Kidney (tissue), 14 donors: ENCODE results near the gene LIX1. TPM values are rescaled to one million over a fixed set of nuclear protein-coding genes. Genes with fewer than 3 reads are reported as not detected.
A peak's percentile ranks its signal among the peaks of the same experiment; 100 is the strongest.

Experiments used
- DNase-seq, 5 donors: peaks; one replicate each; pipeline ENCODE4 v3.0.0-alpha.2; 2013 to 2020
- FAIRE-seq: peaks from 2 replicates; lab custom pipeline; 2012; peaks lifted over from hg19 to GRCh38; lab: Jason Lieb, UNC
- H3K27ac ChIP-seq, 2 donors: one replicate each; pipeline ENCODE4 v1.7.0; 2013; ENCODE audit warnings: low read depth in 2 of 2, low read length in 2 of 2, inconsistent platforms in 1 of 2
- H3K27me3 ChIP-seq: one replicate; pipeline ENCODE4 v1.7.1; 2013; ENCODE audit warnings: low read length, inconsistent platforms; ENCODE audit not compliant: control insufficient read depth, insufficient read depth
- H3K36me3 ChIP-seq, 3 donors: one replicate each; pipeline versions ENCODE4 v1.7.0 to v1.7.1; 2013; ENCODE audit warnings: low read length in 3 of 3, control low read depth in 1 of 3, inconsistent platforms in 1 of 3; ENCODE audit not compliant: insufficient read depth in 3 of 3, control insufficient read depth in 2 of 3
- H3K4me1 ChIP-seq, 3 donors: one replicate each; pipeline versions ENCODE4 v1.7.0 to v1.7.1; 2013; ENCODE audit warnings: low read length in 3 of 3, inconsistent platforms in 1 of 3, low read depth in 1 of 3; ENCODE audit not compliant: control insufficient read depth in 2 of 3, insufficient read depth in 2 of 3
- H3K4me3 ChIP-seq, 3 donors: one replicate each; pipeline versions ENCODE4 v1.7.0 to v1.8.1; 2013; ENCODE audit warnings: low read length in 3 of 3, control low read depth in 1 of 3, inconsistent platforms in 1 of 3
- H3K9ac ChIP-seq, 3 donors: one replicate each; pipeline versions ENCODE4 v1.7.0 to v1.7.1; 2013; ENCODE audit warnings: low read length in 3 of 3, control low read depth in 1 of 3, inconsistent platforms in 1 of 3
- H3K9me3 ChIP-seq, 3 donors: one replicate each; pipeline versions ENCODE4 v1.7.0 to v1.7.1; 2013; ENCODE audit warnings: low read length in 3 of 3, control low read depth in 1 of 3, inconsistent platforms in 1 of 3; ENCODE audit not compliant: control insufficient read depth in 2 of 3, insufficient read depth in 1 of 3
- intact Hi-C: fragments of 100-400 bp; cut with DNase I; formaldehyde crosslinking; loops from one replicate; pipeline ENCODE4 v1.11.1; 2022
- polyA plus RNA-seq: library from polyadenylated mRNA; stranded (reverse); fragments of 350-450 nt; fragmentation: Illumina TruSeq; extraction: RNeasy Lipid Tissue Mini Kit (QIAGEN cat#74804); gene quantifications from one replicate; pipeline ENCODE4 v1.2.3, GENCODE V29; 2014; ENCODE audit warnings: low read depth, low replicate concordance; ENCODE audit not compliant: insufficient read depth
- total RNA-seq: library from RNA; stranded (reverse); fragmentation: NEBNext Ultra II Directional; extraction: Animal tissue kit (Norgen Biotek cat#: 25700); gene quantifications from one replicate; pipeline ENCODE4 v1.2.1, GENCODE V29; 2021
- TF ChIP-seq, protein P1 (sequence below): IDR thresholded peaks from 3 replicates; pipeline ENCODE4 v1.5.1; 2012; ENCODE audit warnings: mild to moderate bottlenecking, moderate library complexity, borderline replicate concordance; ENCODE audit not compliant: insufficient read depth; ENCODE audit errors: extremely low read depth
- donor health status: control.
- donor health status: control.
- donor health status: control.
- donor health status: control.
- donor health status: control.
- donor health status: DM: yes; HTN: yes; CAD: no.
- donor health status: Normal renal cell carcinoma (clear cell type).

Gene LIX1
- total and polyA plus RNA-seq, 2 donors from 2014 or later, result 0.65 to 33.4 TPM

DNA sequence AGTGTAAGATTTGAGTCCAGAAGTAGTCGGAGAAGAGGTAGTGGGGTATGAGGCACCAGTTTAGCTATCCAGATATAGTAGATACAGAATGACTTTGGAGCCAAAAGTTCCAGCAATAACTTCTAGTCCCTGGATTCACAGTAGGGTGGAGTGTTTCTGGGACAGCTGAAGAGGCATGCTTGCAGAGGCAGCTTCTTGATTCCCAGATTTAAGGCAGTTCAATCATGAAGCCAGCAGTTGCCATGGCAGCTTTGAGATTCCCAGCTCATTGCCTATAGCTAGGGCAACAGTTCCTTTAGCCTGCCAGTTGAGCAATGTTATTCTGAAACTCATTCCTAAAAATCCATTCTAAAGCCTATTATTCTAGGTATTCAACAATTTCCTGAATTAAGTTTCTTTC, 79.2 kb downstream of the LIX1 start:
- DNase-seq (no peak), FAIRE-seq (no peak)
- Histone ChIP-seq H3K4me3 (no peak overlapping the region), H3K9ac (no peak overlapping the region), H3K27me3 (no peaks in the 10 kb centered on the region), H3K9me3 (no peaks in the 10 kb centered on the region), H3K27ac (no peak overlapping the region), H3K4me1 (peaks cover 0 to 2% (median 0%) of the 10 kb centered on the region in 3 donors), H3K36me3 (no peaks in the 10 kb centered on the region)
- intact Hi-C loops, result no loop called here
- TF ChIP-seq, protein P1, sequence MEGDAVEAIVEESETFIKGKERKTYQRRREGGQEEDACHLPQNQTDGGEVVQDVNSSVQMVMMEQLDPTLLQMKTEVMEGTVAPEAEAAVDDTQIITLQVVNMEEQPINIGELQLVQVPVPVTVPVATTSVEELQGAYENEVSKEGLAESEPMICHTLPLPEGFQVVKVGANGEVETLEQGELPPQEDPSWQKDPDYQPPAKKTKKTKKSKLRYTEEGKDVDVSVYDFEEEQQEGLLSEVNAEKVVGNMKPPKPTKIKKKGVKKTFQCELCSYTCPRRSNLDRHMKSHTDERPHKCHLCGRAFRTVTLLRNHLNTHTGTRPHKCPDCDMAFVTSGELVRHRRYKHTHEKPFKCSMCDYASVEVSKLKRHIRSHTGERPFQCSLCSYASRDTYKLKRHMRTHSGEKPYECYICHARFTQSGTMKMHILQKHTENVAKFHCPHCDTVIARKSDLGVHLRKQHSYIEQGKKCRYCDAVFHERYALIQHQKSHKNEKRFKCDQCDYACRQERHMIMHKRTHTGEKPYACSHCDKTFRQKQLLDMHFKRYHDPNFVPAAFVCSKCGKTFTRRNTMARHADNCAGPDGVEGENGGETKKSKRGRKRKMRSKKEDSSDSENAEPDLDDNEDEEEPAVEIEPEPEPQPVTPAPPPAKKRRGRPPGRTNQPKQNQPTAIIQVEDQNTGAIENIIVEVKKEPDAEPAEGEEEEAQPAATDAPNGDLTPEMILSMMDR, result no peak

DNA sequence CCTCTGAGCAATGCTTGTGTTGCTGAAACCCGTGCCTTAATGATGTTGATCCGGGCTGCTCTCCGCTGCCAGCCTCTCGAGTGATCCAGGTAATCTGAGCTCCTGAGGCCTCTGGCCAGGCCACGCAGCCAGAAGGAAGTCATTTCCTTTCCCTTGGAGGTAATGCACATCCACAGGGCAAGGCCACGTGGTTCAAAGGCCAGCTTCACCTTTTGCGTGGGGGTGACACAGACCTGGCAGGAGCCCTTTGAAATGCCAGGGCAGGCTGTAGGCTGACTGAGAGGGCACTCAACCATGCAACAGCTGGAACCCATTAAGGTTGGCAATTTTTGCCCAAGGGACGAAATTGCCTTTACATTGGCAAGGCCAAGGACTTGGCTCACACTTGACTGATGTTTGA, 80.4 kb downstream of the LIX1 start:
- intact Hi-C loops, result no loop called here
- DNase-seq, result peak; percentile 69 to 81 (median 69)
- FAIRE-seq, result no peak

DNA sequence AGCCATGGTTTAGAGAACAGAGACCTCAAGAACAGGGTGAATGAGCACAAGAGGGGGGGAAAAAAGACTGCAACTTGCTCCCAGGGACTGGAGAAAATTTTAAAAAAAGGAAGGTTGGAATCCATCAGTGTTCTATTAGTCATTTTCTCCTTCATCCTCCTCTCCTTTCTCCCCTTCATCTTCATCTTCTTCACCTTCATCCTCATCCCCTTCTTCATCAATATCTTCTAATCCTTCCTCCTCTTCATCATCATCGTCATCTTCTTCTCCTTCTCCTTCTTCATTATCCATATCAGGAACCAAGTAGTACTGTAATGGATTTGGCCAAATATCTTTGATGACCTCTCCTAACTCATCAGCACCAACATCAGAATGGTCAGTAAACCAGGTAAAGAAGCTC, 86.1 kb downstream of the LIX1 start:
- H3K9ac ChIP-seq, result no peak overlapping the region
- no peak overlapping the region for H3K27ac ChIP-seq
- DNase-seq (no peak), FAIRE-seq (no peak)
- H3K9me3 ChIP-seq, result no peaks in the 10 kb centered on the region
- H3K4me1 ChIP-seq, result no peaks in the 10 kb centered on the region
- H3K4me3 ChIP-seq, result no peak overlapping the region
- H3K36me3 ChIP-seq, result no peaks in the 10 kb centered on the region
- no peaks in the 10 kb centered on the region for H3K27me3 ChIP-seq
- TF ChIP-seq, protein P1, result no peak
- intact Hi-C loops, result no loop called here

More for the DNA sequence above, 80.4 kb downstream of the LIX1 start:
- Histone ChIP-seq H3K27ac (no peak overlapping the region), H3K27me3 (no peaks in the 10 kb centered on the region), H3K4me3 (no peak overlapping the region), H3K9ac (no peak overlapping the region), H3K4me1 (peaks cover 0 to 2% (median 0%) of the 10 kb centered on the region in 3 donors), H3K9me3 (no peaks in the 10 kb centered on the region), H3K36me3 (no peaks in the 10 kb centered on the region)
- TF ChIP-seq, protein P1, result no peak

DNA sequence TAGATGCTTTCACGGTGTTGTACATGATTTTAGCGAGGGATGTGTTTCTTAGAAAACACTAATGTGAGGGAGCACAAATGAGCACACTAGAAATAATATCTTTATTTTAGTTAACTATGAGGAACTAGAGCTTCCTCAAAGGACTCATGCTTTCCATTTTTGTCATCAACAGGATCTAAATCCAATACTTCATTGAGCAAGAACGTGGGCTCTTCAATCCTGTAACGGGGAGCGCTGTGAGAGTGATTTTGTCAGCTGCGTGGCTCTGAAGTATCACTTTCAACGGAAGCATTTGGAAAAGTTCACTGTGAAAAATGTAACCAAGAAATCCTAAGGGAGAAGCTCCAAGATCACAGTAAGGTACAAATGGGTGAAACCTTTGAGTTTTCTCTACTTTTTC, 93.2 kb downstream of the LIX1 start:
- no peaks in the 10 kb centered on the region for H3K27me3 ChIP-seq
- DNase-seq (no peak), FAIRE-seq (no peak)
- no peak overlapping the region for H3K27ac ChIP-seq
- H3K4me3 ChIP-seq, result no peak overlapping the region
- peaks cover 0 to under 1% (median 0%) of the 10 kb centered on the region in 3 donors for H3K4me1 ChIP-seq
- no peak overlapping the region for H3K9ac ChIP-seq
- intact Hi-C loops, result no loop called here
- TF ChIP-seq, protein P1, result no peak
- no peaks in the 10 kb centered on the region for H3K9me3 ChIP-seq
- no peaks in the 10 kb centered on the region for H3K36me3 ChIP-seq
